GM21423 (cell line): ENCODE data around the gene ABHD8.

Experiments
- ATAC-seq: cut with Tn5 transposase; IDR thresholded peaks from one replicate; pipeline ENCODE4 v1.9.1; 2021; ENCODE audit warnings: mild to moderate bottlenecking, moderate library complexity; ENCODE audit not compliant: unreplicated experiment

ABHD8 gene

GRCh38 chr19:17303167-17303939 is at the start of gene ABHD8:
ABHD8 (minus strand) TSS chr19:17303425; CDS start chr19:17301616, 1,809 bp downstream.
- peak; percentile 51 for ATAC-seq

- no peak for ATAC-seq
These were observed 49.5 kb upstream of the ABHD8 start for GRCh38 chr19:17352608-17353280.

GRCh38 chr19:17351815-17352435 is 48.7 kb upstream of the ABHD8 start:
- ATAC-seq, result no peak

- ATAC-seq, result no peak
These were observed 45.5 kb upstream of the ABHD8 start for GRCh38 chr19:17348700-17349099.

- no peak for ATAC-seq
These were observed 44.7 kb upstream of the ABHD8 start for GRCh38 chr19:17347877-17348276.

GRCh38 chr19:17347361-17347760 is 44.1 kb upstream of the ABHD8 start:
- no peak for ATAC-seq

- no peak for ATAC-seq
These were observed 43.0 kb upstream of the ABHD8 start for GRCh38 chr19:17346109-17346671.

GRCh38 chr19:17341845-17342244 is 38.6 kb upstream of the ABHD8 start:
- ATAC-seq, result no peak

GRCh38 chr19:17341386-17341785 is 38.2 kb upstream of the ABHD8 start:
- ATAC-seq, result no peak

- ATAC-seq, result no peak
These were observed 37.7 kb upstream of the ABHD8 start for GRCh38 chr19:17340871-17341357.

GRCh38 chr19:17340302-17340870 is 37.2 kb upstream of the ABHD8 start:
- ATAC-seq, result no peak

GRCh38 chr19:17339088-17339741 is 36.0 kb upstream of the ABHD8 start:
- ATAC-seq, result no peak

GRCh38 chr19:17338433-17339078 is 35.3 kb upstream of the ABHD8 start:
- ATAC-seq, result no peak

GRCh38 chr19:17337675-17338432 is 34.6 kb upstream of the ABHD8 start:
- ATAC-seq, result no peak

- ATAC-seq, result peak; percentile 78
These were observed 33.8 kb upstream of the ABHD8 start, which contains the start of gene GTPBP3 for GRCh38 chr19:17336872-17337674. GTPBP3 (plus strand) TSS chr19:17337553; CDS start chr19:17337612, 59 bp downstream.

GRCh38 chr19:17335575-17335974 is 32.4 kb upstream of the ABHD8 start:
- ATAC-seq, result no peak

- ATAC-seq, result peak; percentile 40
These were observed 31.5 kb upstream of the ABHD8 start, which contains the start of gene ANO8 for GRCh38 chr19:17334414-17335409. ANO8 (minus strand) TSS chr19:17334855; CDS start chr19:17334670, 185 bp downstream.
